Measurements from ENCODE around the gene TES.
"Not testable (repeated sequence)": the region's sequence is repeated elsewhere in the genome, so short reads cannot be mapped to it uniquely, and the experiment has no call there.

TES gene

GRCh38 chr7:116293633-116294032, 83.3 kb downstream of the TES start:
- DNase-seq = no peak

- DNase-seq = not testable (repeated sequence)
Measured at GRCh38 chr7:116295903-116296302, 85.6 kb downstream of the TES start.

GRCh38 chr7:116298055-116298454, 87.7 kb downstream of the TES start:
- DNase-seq = no peak

GRCh38 chr7:116298576-116298975, 88.2 kb downstream of the TES start:
- no peak for DNase-seq

- no peak for DNase-seq
Measured at GRCh38 chr7:116305485-116306408, 95.4 kb downstream of the TES start.

GRCh38 chr7:116306409-116307048, 96.2 kb downstream of the TES start:
- no peak for DNase-seq

- DNase-seq = no peak
Measured at GRCh38 chr7:116307253-116307652, 96.9 kb downstream of the TES start.
